Endodermal cell (in vitro differentiated cells): ENCODE data around the gene PSD. TPM values are rescaled to one million over a fixed set of nuclear protein-coding genes. Genes with fewer than 3 reads are reported as not detected.

Experiments used
- DNase-seq: peaks from one replicate; pipeline ENCODE4 v3.0.0-alpha.2; 2017
- H3K27ac ChIP-seq: 2 replicates; pipeline ENCODE4 v1.5.1; 2013; ENCODE audit warnings: mild to moderate bottlenecking, low read depth, low read length, moderate library complexity
- H3K27me3 ChIP-seq: 2 replicates; pipeline ENCODE4 v1.6.1; 2013; ENCODE audit warnings: mild to moderate bottlenecking, low read length, moderate library complexity; ENCODE audit not compliant: insufficient read depth, control insufficient read depth, poor library complexity, severe bottlenecking
- H3K36me3 ChIP-seq: 2 replicates; pipeline ENCODE4 v1.7.0; 2013; ENCODE audit warnings: mild to moderate bottlenecking, low read length, moderate library complexity; ENCODE audit not compliant: control insufficient read depth, insufficient read depth
- H3K4me1 ChIP-seq: one replicate; pipeline ENCODE4 v1.7.0; 2013; ENCODE audit warnings: low read length; ENCODE audit not compliant: control insufficient read depth, insufficient read depth
- H3K4me3 ChIP-seq: 2 replicates; pipeline ENCODE4 v1.5.1; 2013; ENCODE audit warnings: mild to moderate bottlenecking, low read length, moderate library complexity
- H3K9ac ChIP-seq: 2 replicates; pipeline ENCODE4 v1.6.1; 2013; ENCODE audit warnings: mild to moderate bottlenecking, low read length, moderate library complexity; ENCODE audit not compliant: poor library complexity, severe bottlenecking; ENCODE audit errors: extremely low read depth
- H3K9me3 ChIP-seq: 2 replicates; pipeline ENCODE4 v1.6.1; 2013; ENCODE audit warnings: mild to moderate bottlenecking, low read length, moderate library complexity; ENCODE audit not compliant: control insufficient read depth
- H3K27ac Mint-ChIP-seq: 2 replicates; pipeline ENCODE4 v1.8.0; 2020; ENCODE audit warnings: mixed read lengths
- H3K27me3 Mint-ChIP-seq: 2 replicates; pipeline ENCODE4 v1.8.0; 2021; ENCODE audit warnings: mild to moderate bottlenecking, mixed read lengths; ENCODE audit not compliant: insufficient read depth
- H3K36me3 Mint-ChIP-seq: 2 replicates; pipeline ENCODE4 v1.8.0; 2020; ENCODE audit warnings: low read depth, mixed read lengths
- H3K4me1 Mint-ChIP-seq: 2 replicates; pipeline ENCODE4 v1.8.0; 2020; ENCODE audit warnings: mixed read lengths
- H3K4me3 Mint-ChIP-seq: 2 replicates; pipeline ENCODE4 v1.8.0; 2020; ENCODE audit warnings: mild to moderate bottlenecking, moderate library complexity, mixed read lengths
- H3K9me3 Mint-ChIP-seq: 2 replicates; pipeline ENCODE4 v1.8.0; 2020; ENCODE audit warnings: mild to moderate bottlenecking, mixed read lengths
- WGBS, 2 experiments: methylation state at CpG; one replicate each; pipeline versions ENCODE4 v1.1.5 to v1.1.7; 2013; ENCODE audit warnings: missing lambda C conversion rate in 2 of 2, mixed read lengths in 1 of 2; ENCODE audit not compliant: insufficient coverage in 1 of 2, insufficient read length in 1 of 2; 5-methylcytosine and 5-hydroxymethylcytosine counted together
- total RNA-seq, 2 donors: library from RNA; stranded (reverse); fragmentation: NEBNext Ultra II Directional in 1 of 2; extraction: Animal tissue kit (Norgen Biotek cat#: 25700) in 1 of 2; gene quantifications; 2 replicates in 1 of 2; 3 replicates in 1 of 2; pipeline ENCODE4 v1.2.1, GENCODE V29; 2021
- TF ChIP-seq, protein P1 (sequence below): fragments of 200-600 bp; sonication (generic); conservative IDR thresholded peaks from 2 replicates; pipeline ENCODE4 v1.5.0; 2021; ENCODE audit warnings: antibody characterized with exemption, mild to moderate bottlenecking

The PSD gene
- total RNA-seq, 2 donors from 2014 or later = 2.8 to 8.3 TPM

DNA sequence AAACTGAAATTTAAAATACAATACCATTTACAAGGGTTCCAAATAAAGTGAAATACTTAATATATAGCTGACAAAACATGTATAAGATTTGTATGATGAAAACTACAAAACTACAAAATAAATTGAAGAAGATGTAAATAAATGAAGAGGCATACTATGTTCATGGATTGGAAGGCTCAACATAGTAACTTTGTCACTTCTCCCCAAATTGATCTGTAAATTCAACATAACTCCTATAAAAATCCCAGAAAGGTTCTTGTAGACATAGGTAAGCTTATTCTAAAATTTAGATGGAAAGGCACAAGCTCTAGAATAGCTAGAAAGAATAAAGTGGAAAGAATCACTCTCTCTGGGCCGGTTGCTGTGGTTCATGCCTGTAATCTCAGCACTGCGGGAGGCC lies 47.3 kb downstream of the PSD start:
- H3K27ac Mint-ChIP-seq = no peak overlapping the region
- no peaks in the 10 kb centered on the region for H3K9me3 Mint-ChIP-seq
- Histone ChIP-seq H3K36me3 (peaks cover 82% of the 10 kb centered on the region), H3K9me3 (no peaks in the 10 kb centered on the region), H3K4me3 (no peak overlapping the region), H3K27ac (no peak overlapping the region), H3K9ac (no peak overlapping the region), H3K27me3 (no peaks in the 10 kb centered on the region), H3K4me1 (no peaks in the 10 kb centered on the region)
- H3K4me3 Mint-ChIP-seq = no peak overlapping the region
- H3K36me3 Mint-ChIP-seq = peaks cover 73% of the 10 kb centered on the region
- no peaks in the 10 kb centered on the region for H3K27me3 Mint-ChIP-seq
- 91 to 100% methylated on average over 2 of the region's 2 CpGs for WGBS, 2 experiments
- H3K4me1 Mint-ChIP-seq = no peaks in the 10 kb centered on the region
- TF ChIP-seq, protein P1, sequence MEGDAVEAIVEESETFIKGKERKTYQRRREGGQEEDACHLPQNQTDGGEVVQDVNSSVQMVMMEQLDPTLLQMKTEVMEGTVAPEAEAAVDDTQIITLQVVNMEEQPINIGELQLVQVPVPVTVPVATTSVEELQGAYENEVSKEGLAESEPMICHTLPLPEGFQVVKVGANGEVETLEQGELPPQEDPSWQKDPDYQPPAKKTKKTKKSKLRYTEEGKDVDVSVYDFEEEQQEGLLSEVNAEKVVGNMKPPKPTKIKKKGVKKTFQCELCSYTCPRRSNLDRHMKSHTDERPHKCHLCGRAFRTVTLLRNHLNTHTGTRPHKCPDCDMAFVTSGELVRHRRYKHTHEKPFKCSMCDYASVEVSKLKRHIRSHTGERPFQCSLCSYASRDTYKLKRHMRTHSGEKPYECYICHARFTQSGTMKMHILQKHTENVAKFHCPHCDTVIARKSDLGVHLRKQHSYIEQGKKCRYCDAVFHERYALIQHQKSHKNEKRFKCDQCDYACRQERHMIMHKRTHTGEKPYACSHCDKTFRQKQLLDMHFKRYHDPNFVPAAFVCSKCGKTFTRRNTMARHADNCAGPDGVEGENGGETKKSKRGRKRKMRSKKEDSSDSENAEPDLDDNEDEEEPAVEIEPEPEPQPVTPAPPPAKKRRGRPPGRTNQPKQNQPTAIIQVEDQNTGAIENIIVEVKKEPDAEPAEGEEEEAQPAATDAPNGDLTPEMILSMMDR = no peak
- no peak for DNase-seq

DNA sequence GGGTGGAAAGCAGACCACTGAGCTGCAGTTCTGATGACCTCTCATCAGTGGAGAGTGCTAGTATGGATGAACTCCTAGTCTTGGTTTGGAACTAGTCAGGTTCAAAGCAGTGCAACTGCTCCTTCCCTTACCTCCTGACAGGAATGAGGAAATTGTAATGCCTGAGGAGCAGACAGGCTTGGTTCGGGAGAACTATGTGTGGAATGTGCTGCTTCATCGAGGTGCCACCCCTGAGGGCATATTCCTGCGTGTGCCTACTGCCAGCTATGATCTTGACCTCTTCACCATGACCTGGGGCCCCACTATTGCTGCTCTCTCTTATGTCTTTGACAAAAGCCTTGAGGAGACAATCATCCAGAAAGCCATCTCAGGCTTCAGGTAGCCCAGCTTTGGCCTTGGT lies 50.5 kb downstream of the PSD start:
- Histone ChIP-seq H3K9ac (no peak overlapping the region), H3K36me3 (peaks cover 90% of the 10 kb centered on the region), H3K4me1 (no peaks in the 10 kb centered on the region), H3K4me3 (no peak overlapping the region), H3K27ac (no peak overlapping the region), H3K27me3 (no peaks in the 10 kb centered on the region), H3K9me3 (no peaks in the 10 kb centered on the region)
- DNase-seq = no peak
- H3K4me3 Mint-ChIP-seq = no peak overlapping the region
- H3K9me3 Mint-ChIP-seq = no peaks in the 10 kb centered on the region
- H3K4me1 Mint-ChIP-seq = no peaks in the 10 kb centered on the region
- peaks cover 85% of the 10 kb centered on the region for H3K36me3 Mint-ChIP-seq
- no peaks in the 10 kb centered on the region for H3K27me3 Mint-ChIP-seq
- TF ChIP-seq, protein P1 = no peak
- no peak overlapping the region for H3K27ac Mint-ChIP-seq
- whole genome bisulfite sequencing, 2 experiments = 90 to 91% methylated on average over 3 of the region's 3 CpGs

DNA sequence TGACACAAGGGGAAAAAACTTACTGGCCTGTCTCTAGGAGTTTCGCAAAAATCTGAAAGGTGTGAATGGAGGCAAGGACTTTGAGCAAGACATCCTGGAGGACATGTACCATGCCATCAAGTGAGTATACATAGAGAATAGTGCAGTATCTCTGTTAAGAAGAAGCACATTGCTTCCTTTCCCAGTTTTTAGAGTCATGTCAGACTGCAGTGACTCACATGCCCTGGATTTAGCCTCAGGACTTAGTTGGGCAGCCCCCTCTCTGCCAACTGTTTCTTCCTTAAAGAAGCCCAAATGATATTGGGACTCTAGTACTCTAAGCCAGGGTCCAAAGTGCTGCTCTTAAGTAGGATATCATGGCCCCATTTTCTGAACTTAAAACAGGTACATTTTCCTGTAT lies 51.1 kb downstream of the PSD start:
- no peaks in the 10 kb centered on the region for H3K9me3 Mint-ChIP-seq
- no peaks in the 10 kb centered on the region for H3K27me3 Mint-ChIP-seq
- Histone ChIP-seq H3K4me3 (no peak overlapping the region), H3K36me3 (peaks cover 90% of the 10 kb centered on the region), H3K4me1 (no peaks in the 10 kb centered on the region), H3K9me3 (no peaks in the 10 kb centered on the region), H3K27ac (no peak overlapping the region), H3K27me3 (no peaks in the 10 kb centered on the region), H3K9ac (no peak overlapping the region)
- H3K27ac Mint-ChIP-seq = no peak overlapping the region
- no peaks in the 10 kb centered on the region for H3K4me1 Mint-ChIP-seq
- H3K4me3 Mint-ChIP-seq = no peak overlapping the region
- H3K36me3 Mint-ChIP-seq = peaks cover 85% of the 10 kb centered on the region
- 88 to 100% methylated on average over 1 of the region's 1 CpG for WGBS, 2 experiments
- TF ChIP-seq, protein P1 = no peak
- DNase-seq = no peak
